Germinal center (tissue), 1 donor: ENCODE results near the gene CC2D2B.
"Not testable (repeated sequence)": the region's sequence is repeated elsewhere in the genome, so short reads cannot be mapped to it uniquely, and the experiment has no call there.

Experiments
- DNase-seq: peaks from one replicate; pipeline ENCODE4 v3.0.0; 2012; ENCODE audit warnings: mixed read lengths, low spot score

Gene CC2D2B, protein sequence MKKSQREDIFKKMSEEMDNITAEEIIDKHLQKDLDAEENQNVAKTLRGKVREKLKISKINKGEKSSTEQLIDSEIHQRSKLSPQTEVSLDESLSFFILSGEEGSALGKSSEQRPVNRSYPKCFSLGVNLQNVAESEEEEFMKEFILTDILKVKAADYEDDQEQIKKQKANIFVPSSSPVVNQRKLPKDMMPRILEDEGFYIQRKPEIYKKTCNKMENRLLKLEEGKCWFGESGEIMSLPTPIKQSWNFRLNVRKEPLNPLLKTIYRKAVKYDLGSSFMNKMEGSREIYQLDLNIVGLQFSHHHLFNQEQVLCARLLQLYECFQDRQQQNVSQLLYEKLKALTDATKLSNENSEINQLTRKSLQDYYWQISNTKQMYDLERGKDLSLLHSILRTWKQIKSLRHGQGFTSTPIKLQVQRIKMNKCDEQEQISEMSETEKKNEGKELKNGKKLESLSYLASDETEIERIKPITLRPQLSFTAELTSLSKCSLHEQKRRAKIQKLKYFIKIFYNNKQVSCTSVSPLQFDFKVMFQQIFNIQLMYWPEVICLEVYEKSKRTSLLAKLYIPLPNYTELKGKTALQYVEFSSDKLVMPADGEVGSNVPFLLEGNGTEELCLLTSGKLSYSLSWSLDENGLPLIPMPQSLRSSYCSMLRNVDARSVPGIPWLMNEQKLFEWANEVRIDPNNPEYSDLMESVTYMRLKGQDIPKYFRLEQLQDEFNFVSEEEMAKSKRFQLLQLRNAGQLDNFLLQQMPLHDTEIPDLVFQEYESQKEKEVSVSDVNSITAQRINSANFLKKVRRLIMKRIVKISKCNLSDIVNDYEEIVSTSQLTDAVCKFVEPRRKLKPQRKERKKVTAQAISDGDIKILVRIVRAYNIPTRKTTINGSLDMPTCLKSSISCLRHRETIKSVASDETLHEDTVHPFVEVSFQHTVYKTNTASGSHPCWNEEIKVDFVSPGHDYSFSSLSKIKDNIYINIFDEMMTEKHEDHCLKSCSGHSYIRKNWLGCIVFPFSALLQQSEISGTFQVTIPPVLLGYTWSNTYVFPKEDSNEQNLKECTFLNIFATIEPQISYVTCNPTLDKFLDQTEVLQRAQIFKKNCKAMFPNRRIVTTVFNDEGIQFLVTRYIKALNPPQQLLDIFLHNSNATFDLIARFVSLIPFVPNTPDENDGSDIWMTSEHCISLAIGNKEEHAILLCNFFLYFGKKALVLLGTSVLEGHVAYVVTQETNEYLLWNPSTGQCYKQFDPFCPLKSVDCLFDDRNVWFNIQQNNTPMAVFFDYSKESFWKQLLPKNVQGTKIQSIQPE (N-terminal part only)

DNA sequence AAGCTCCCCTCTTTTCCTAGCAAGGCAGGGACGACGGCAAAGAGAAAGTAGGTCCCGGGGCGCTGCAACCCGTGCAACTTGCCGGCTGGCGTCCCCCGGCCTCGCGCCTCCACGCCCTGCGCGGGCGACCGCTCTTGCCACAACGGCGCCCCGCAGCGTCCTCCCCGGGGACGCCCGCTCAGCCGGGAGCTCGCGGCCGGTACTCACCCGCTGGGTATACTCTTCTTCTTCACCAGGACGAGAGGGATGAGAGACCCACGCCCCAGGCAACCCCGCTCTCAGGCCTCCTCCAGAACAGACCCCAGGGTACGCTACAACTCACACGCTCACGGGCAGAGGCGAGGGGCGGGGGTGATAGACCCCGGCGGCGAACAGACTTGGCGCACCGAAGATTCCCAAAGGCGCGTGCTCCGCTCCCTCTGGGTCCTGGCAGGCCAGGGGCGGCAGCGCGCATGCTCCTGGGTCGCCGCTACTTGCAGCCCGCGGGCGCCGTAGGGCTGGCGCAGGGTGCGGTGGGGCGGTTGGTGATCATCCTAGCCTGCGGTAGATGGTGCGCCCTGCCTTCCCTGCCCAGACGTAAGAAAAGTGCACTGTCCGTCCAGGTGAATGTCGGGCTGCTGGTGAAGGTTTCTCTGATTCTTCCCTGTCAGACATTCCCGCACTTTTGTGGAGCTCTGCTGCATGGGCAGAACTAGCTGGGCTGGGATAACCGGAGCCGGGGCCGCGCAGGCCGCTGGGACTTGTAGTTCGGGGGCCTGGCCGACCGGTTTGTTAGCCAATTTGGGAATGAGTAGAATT, at the start of gene CC2D2B:
Gene CC2D2B (plus strand): TSS at position 520 of the 798 bp plus-strand sequence. CDS start 3,349 bp downstream, outside the sequence.
- peak; percentile 80 for DNase-seq

DNA sequence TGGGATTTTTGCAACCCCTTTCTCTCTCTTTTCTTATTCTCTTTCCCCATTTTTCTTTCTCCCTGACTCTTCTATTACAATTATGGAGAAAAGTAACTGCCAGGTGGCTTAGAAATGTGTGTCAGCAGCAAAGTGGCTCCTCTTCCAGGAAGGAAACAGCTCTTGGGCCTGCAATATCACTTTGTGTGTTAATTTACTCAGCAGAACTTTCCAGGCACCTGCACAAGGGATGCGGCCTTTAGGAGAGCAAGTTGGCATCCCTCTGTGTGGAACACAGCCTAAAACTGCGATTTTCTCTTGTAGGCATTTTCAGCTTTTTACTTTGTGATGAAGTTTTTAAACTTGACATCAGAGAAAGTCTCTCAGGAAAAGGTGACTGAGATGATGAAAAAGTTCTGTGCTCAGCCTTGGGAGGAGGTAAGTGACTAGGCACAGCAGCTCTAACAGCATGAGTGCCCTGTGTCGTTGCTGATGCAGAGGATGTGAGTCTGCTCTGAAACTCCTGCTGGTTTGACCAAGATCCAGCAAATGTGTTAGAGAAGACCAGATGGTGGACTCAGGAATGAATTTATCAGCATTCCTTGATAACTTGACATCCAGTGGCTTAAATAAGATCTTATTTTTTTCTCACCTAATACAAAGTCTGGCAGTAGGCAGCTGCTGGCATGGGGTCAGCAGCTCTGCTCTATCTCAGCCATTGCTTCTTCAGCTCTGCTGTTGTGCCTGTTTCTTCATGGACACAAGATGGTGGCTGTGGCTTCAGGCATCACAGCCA, 47.4 kb upstream of the CC2D2B start:
- no peak for DNase-seq

DNA sequence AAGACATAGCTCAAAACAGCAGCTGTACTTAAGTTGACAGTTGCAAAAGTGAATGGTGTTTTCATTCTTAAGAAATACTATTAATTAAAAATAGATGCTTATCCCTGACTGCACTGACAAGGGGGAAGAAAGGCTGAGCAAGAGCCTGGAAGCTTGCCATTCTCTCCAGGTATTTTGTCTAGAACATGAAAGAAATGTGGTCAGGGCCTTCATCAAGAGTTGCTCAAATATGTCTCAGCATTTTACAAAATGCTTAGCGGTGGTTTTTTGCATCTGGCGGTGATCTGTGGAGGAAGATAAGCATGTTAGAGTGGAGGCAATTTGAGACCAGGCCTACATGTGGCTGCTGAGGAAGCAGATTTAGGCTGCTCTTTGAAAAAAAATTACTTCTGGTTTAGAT, 46.4 kb upstream of the CC2D2B start:
- DNase-seq: no peak

DNA sequence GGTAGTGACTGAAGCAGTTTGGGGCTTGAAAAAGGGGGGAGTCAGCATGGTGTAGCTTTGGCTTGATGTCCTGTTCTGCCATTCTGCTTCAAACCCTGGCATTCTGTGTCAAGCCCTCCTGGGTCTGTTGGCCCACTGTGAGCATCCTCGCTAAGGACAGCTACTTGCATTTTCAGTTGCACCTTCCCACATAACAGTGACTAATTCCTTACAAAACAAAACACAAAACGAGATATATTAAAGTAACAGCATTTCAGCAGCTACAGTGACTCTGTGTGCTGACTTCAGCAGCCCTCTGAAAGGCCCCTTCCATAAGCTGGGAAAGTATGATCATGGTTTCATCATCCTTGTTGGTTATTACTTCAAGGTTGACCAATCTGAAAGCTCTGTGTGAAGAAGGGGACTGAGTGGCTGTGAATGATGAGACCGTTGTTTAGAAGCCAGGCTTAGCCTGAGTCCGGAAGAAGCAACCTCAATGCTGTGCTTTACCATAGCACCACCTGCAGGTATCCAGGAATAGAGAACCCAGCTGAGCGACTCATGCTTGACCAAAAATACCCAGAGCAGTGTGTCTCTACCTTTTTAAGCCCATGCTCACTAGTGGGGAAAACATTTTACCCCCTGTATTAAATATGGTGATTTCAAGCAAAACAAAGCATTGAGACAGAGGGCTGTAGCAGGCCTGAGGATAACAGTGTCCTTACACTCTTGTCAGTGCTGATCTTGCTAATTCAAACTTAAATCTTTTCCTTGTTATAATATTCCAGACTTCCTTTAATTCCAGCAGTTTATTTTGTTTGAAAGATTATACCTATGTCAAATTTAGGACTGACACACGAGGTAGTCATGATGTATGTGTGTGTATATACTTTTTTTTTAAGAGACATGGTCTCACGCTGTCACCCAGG, 42.6 kb upstream of the CC2D2B start:
- DNase-seq: peak; percentile 85

DNA sequence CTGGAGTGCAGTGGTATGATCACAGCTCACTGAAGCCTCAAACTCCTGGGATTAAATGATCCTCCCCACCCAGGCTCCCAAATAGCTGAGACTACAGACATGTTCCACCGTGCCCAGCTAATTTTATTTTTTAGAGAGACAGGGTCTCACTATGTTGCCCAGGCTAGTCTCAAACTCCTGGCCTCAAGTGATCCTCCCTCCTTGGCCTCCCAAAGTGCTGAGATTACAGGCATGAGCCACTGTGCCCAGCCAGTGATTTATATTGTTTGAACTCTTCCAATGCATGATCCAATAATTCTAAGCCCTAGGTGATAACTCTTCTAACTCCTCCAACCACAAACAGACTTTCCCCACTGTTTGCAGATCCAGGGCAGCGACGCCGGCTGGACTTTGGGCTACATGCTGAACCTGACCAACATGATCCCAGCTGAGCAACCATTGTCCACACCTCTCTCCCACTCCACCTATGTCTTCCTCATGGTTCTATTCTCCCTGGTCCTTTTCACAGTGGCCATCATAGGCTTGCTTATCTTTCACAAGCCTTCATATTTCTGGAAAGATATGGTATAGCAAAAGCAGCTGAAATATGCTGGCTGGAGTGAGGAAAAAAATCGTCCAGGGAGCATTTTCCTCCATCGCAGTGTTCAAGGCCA, 41.8 kb upstream of the CC2D2B start:
- no peak for DNase-seq

DNA sequence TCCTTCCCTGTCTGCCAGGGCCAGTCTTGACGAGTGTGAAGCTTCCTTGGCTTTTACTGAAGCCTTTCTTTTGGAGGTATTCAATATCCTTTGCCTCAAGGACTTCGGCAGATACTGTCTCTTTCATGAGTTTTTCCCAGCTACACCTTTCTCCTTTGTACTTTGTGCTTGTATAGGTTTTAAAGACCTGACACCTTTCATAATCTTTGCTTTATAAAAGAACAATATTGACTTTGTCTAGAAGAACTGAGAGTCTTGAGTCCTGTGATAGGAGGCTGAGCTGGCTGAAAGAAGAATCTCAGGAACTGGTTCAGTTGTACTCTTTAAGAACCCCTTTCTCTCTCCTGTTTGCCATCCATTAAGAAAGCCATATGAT, 41.3 kb upstream of the CC2D2B start:
- DNase-seq: no peak

DNA sequence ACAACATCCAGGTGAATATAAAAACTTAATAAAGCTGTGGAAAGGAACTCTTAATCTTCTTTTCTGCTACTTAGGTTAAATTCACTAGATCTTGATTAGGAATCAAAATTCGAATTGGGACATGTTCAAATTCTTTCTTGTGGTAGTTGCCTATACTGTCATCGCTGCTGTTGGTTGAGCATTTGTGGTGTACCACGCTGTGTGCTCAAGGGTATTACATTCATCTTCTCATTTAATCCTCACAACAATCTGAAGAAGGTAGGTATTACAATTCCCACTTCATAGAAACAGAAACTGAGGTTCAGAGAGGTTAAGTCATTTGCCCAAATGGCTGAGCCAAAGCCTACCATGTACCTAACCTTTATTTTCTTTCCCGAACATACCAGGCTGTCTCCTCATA, 39.9 kb upstream of the CC2D2B start:
- no peak for DNase-seq

DNA sequence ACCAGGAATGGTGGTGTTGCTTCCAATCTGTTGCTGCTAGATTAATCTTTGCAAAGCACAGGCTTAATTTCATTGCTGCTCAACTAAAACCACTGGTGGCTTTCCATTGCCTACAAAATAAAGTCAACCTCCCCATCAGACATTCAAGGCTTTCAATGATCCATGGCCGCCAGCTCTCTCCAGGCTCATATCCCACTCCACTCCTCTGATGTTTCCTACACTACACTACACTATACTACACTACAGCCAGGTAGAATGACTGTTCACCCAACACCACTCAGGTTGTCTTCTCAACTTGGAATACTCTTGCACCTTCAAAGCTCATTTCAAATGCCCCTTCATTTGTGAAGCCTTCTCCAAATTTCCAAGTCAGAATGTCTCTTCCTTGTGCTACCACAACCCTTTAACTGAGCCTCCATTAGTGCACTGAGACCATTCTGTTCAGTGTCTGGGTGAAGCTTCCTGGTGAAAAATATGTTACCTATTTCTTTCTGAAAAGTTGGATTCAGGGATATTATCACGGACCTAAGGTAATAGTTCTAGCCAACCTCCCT, 35.5 kb upstream of the CC2D2B start:
- DNase-seq: no peak

DNA sequence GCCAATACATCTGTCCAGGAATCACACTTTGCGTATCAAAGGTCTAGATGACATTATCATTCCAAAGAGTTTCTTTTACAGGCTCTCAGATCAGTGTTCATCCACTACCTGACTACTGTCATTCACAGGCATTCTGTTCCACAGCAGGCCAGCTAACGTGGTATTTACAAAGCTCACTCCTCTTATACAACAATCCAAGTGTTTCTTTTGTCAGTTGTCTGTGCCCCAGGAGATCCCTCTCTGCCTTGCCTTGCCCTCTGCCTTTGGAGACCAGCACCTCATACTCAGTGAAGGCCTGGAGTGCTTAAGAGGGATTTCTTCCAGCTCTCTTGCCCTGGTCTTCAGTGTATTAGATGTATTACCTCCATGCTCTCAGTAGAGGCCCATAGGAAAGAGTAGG, 34.6 kb upstream of the CC2D2B start:
- DNase-seq: no peak

DNA sequence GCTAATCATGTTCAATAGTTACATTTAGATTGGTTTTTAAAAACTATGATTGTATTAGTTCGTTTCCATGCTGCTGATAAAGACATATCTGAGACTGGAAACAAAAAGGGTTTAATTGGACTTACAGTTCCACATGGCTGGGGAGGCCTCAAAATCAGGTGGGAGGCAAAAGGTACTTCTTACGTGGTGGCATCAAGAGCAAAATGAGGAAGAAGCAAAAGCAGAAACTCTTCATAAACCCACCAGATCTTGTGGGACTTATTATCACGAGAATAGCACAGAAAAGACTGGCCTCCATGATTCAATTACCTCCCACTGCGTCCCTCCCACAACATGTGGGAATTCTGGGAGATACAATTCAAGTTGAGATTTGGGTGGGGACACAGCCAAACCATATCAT, 34.1 kb upstream of the CC2D2B start:
- no peak for DNase-seq

DNA sequence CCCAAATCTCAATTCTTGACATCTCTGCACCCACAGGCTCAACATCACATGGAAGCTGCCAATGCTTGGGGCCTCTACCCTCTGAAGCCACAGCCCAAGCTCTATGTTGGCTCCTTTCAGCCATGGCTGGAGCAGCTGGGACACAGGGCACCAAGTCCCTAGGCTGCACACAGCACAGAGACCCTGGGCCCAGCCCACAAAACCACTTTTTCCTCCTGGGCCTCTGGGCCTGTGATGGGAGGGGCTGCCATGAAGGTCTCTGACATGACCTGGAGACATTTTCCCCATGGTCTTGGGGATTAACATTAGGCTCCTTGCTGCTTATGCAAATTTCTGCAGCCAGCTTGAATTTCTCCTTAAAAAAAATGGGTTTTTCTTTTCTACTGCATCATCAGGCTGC, 33.0 kb upstream of the CC2D2B start:
- not testable (repeated sequence) for DNase-seq

DNA sequence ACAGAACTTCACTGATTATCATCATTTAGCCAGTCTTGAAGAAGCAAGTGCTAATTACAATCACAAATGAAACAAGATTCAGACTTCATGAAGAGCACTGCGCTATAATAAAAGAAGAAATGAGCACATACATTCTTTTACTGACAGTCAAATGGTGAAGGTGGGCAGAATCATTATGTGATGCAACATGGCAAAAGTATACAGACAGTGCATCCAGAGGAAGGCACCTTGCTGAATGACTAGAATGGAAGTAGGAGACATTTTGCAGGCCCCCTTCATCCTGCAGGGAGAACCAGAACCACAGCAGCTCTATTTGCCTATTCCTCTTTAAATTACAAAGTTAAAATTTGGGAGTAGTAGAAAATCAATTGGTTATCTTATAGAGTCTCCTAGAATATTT, 31.0 kb upstream of the CC2D2B start:
- DNase-seq: no peak

DNA sequence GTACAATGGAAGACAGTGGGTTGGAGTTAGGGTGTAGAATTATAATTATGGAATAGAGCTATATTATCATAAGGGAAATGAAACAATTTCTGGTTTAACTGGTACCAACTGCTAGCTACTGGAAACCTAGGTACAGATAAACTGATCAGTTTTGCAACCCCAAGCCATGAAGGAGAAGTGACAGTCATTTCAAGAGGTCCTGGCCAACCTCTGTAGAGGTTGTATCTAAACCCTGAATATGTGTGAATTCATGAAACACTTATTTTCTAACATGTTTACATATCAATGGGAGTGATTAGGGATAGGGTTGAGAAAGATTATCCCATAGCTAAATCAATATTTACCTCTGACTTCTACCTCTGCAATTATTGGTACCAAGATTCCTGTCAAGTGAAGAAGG, 29.9 kb upstream of the CC2D2B start:
- no peak for DNase-seq

DNA sequence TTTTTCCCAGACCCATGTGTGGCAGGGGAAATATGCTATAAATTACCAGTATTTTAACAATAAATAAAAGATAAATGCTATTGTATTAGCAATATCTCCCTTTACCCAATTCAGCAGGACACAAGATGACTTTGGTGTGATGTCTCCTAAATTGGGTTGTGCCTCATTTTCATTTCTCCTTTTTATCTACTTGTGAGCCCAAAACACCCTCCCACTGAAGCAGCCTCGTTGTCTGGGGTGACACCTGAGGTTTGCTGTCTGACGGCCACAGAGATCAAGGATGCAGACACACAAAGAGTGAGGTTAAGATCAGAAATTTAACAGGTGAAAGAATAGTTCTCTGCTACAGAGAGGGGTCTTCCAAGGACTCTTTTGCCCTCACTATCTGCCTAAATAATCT, 27.1 kb upstream of the CC2D2B start:
- no peak for DNase-seq

DNA sequence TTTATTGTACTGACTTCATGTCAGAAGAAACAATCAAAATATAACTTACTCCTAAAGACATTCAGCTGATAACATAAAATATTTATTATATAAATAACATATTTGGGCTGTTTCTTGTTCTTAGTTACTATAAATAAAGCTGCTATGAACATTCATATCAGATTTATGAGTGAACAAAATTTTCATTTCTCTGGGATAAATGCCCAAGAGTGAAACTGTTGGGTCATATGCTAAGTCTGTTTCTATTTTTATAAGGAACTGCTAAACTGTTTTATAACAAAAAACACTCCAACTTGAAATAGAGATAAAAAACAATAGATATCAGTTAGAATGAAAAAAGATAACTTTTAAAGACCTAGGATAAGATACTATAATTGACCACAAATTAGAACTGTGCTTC, 26.5 kb upstream of the CC2D2B start:
- DNase-seq: no peak

DNA sequence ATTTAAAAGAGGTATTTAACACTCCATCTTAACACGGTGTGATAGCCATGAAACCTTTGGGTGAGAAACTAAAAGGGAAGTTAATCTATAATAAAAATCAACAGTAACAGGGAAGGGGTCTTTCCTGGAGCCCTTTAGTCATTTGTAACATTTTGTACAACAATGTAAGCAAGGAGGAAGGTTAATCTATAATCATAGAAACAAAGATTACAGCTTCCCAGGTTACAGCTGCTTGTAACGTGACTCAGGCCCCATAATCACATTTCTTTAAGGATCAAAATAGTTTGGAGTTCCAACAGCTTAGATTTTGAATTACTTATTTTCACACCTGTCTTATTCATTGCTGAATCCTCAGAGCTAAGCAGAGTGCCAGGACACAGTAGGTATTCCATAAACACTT, 17.9 kb upstream of the CC2D2B start:
- no peak for DNase-seq

DNA sequence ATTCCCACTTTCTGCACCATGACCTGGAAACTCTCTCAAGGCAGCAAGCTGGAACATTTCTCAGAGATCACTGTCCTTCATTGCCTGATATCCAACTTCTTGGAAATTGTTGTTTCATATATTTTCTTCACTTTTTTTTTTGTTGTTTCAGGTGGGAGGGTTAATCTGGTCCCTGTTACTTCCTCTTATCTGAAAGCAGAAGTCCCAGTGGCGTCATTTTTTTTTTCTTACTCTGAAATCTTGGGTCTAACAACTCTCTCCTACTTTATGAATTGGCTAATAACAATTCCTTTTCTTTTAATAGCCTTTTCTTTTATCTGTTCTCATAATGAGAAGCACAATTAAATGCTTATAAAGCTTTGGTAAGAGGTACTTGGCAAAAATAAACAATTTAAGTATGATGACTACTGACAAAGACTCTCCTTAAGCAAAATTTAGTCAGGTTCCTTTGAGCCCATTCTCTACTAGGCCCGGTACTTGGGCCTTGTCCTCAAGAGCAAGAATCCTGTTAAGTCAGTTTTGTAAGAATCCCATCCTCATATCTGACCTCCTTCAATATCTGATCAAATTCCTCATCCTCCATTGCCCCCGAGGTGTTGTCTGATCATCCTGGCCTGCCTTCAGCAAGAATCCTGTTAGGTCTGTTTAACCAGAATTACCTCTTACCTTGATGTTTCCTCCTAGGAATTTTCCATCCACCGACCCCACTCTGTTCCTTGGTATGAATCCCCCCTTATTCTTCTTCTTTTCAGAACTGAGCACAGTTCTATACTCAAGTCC, 11.5 kb upstream of the CC2D2B start:
- DNase-seq: no peak
